NB4 (cell line): Measurements from ENCODE around the gene RAB39B.

Experiments used
- DNase-seq: peaks from one replicate; pipeline ENCODE4 v3.0.0; 2010; ENCODE audit warnings: low read depth
- H3K4me3 ChIP-seq: one replicate; pipeline ENCODE4 v1.5.1; 2011; ENCODE audit warnings: mild to moderate bottlenecking, low read depth, low read length, moderate library complexity
- MAX ChIP-seq: IDR thresholded peaks from 2 replicates; pipeline ENCODE4 v1.6.1; 2011; ENCODE audit warnings: low read depth, low read length
- MYC ChIP-seq: IDR thresholded peaks from 2 replicates; pipeline ENCODE4 v1.6.1; 2011; ENCODE audit warnings: low read depth, low read length
- POLR2A ChIP-seq: IDR thresholded peaks from 2 replicates; pipeline ENCODE4 v1.6.1; 2011; ENCODE audit warnings: mild to moderate bottlenecking; ENCODE audit not compliant: insufficient read length; ENCODE audit errors: extremely low read depth
- TF ChIP-seq, protein P1 (sequence below): IDR thresholded peaks from one replicate; pipeline ENCODE4 v1.5.1; 2012; ENCODE audit warnings: low read depth, low read length

RAB39B gene

GRCh38 chrX:155218777-155219176 lies 45.5 kb downstream of the RAB39B start:
- TF ChIP-seq POLR2A, result no peak
- TF ChIP-seq, protein P1, sequence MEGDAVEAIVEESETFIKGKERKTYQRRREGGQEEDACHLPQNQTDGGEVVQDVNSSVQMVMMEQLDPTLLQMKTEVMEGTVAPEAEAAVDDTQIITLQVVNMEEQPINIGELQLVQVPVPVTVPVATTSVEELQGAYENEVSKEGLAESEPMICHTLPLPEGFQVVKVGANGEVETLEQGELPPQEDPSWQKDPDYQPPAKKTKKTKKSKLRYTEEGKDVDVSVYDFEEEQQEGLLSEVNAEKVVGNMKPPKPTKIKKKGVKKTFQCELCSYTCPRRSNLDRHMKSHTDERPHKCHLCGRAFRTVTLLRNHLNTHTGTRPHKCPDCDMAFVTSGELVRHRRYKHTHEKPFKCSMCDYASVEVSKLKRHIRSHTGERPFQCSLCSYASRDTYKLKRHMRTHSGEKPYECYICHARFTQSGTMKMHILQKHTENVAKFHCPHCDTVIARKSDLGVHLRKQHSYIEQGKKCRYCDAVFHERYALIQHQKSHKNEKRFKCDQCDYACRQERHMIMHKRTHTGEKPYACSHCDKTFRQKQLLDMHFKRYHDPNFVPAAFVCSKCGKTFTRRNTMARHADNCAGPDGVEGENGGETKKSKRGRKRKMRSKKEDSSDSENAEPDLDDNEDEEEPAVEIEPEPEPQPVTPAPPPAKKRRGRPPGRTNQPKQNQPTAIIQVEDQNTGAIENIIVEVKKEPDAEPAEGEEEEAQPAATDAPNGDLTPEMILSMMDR, result no peak
- no peak for TF ChIP-seq MYC
- no peak for TF ChIP-seq MAX
- DNase-seq, result no peak
- peak overlapping the region; percentile 97 for H3K4me3 ChIP-seq

GRCh38 chrX:155216940-155217440 lies 47.3 kb downstream of the RAB39B start:
- peak overlapping the region; percentile 97 for H3K4me3 ChIP-seq
- DNase-seq, result no peak
- TF ChIP-seq POLR2A (no peak), MYC (no peak), MAX (no peak)
- TF ChIP-seq, protein P1, result no peak

DNA sequence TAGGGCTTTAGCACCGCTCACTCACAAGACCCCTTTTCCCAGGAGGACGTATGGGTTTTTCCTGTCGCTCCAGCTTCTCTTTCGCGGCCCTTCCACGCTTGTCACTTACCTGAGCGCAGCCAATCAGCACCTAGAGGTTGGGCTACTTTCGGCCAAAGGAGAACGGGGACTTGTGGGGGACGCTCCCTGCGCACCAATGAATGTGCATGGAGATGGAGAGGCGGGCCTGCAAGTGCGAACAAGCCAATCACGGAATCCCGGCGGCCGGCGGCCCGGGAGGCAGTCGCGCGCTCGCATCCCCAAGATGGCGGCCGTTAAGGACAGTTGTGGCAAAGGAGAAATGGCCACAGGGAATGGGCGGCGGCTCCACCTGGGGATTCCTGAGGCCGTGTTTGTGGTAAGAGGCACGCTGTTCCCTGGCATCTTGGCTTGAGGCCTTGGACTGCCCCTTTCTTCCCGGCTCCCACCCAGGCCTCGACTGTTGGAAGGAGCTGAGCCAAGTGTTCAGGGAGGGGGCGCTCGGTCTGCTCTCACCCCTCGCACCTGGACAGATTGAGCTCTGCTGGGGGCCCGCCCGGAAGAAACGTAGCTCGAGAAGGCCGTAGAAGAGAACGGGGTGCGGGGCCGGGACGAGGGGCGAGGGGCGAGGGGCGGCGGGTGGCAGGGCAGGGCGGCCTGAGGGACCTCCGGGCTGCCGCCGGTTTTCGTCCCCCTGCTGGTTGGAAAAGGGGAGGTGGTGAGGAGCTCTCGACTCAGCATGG lies 47.9 kb downstream of the RAB39B start, which contains the start of gene VBP1:
Gene VBP1 (plus strand): TSS at position 282 of the 761 bp plus-strand sequence. CDS start 23 bp downstream, at position 305.
- H3K4me3 ChIP-seq, result peak within 1 kb of the TSS; percentile 97
- peak; percentile 97 for DNase-seq
- TF ChIP-seq MYC, result no peak; the same call in 1 of the 2 replicates
- TF ChIP-seq MAX, result no peak
- TF ChIP-seq POLR2A, result peak; percentile 53
- TF ChIP-seq, protein P1, result peak; percentile 29

GRCh38 chrX:155215443-155216178 lies 48.7 kb downstream of the RAB39B start:
- DNase-seq, result peak; percentile 20
- no peak for TF ChIP-seq MYC
- TF ChIP-seq, protein P1, result no peak
- TF ChIP-seq POLR2A, result no peak
- no peak for TF ChIP-seq MAX
- H3K4me3 ChIP-seq, result peak overlapping the region; percentile 64

DNA sequence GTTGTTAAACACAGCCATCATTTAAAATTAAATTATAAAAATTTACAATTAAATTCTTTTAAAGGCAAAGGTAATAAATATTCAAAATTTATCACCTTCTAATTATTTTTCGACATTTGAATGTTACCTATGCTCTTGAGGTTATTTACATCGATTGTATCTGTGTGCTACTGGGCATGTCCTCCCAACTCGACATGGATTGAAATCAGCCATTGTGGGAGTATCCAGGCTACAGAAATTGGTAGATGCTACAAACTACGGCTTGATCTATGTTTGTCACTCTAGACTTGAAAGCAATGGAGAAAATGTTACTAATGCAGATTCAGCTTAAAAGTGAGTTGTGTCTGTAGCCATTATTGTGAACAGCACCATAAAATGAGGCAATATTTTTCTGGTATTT lies 50.6 kb downstream of the RAB39B start:
- no peak for DNase-seq
- TF ChIP-seq MYC (no peak), POLR2A (no peak), MAX (no peak)
- TF ChIP-seq, protein P1, result no peak
- no peak overlapping the region for H3K4me3 ChIP-seq
